K562 (cell line): Measurements from ENCODE around the gene MN1. TPM values are rescaled to one million over a fixed set of nuclear protein-coding genes. Genes with fewer than 3 reads are reported as not detected.

Experiments
- ATAC-seq: fragments of 200-7000 bp; cut with Tn5 transposase; 3 replicates; pipeline ENCODE4 v1.9.1; 2020; ENCODE audit warnings: moderate library complexity
- BruUV-seq: library from RNA; stranded (reverse); fragments of 400-500 nt; replicated peaks from 2 replicates; lab custom pipeline; 2021; lab: Mats Ljungman, UMichigan
- CTCF ChIA-PET: fragments of 300-600 bp; formaldehyde crosslinking; extraction: SDS; loops from one replicate; lab custom pipeline; 2021; ENCODE audit warnings: low intra/inter-chr PET ratio; lab: Yijun Ruan, JAX
- POLR2A ChIA-PET: fragments of 300-600, 350-650 bp; sonication (Branson Sonifier 250); formaldehyde crosslinking; extraction: SDS; loops from one replicate; lab custom pipeline; 2021; ENCODE audit warnings: antibody characterized with exemption, inconsistent platforms; lab: Yijun Ruan, JAX
- DNase-seq, 4 experiments: peaks; one replicate each; pipeline versions ENCODE4 v3.0.0 to v3.0.0-alpha.2; 2011 to 2018; ENCODE audit warnings: low spot score in 3 of 4, mixed read lengths in 3 of 4; ENCODE audit errors: extremely low read depth in 1 of 4
- FAIRE-seq: peaks from 2 replicates; lab custom pipeline; 2011; peaks lifted over from hg19 to GRCh38; lab: Jason Lieb, UNC
- H2AFZ ChIP-seq: 2 replicates; pipeline ENCODE4 v1.6.0; 2011; ENCODE audit warnings: low read depth, low read length, control low read depth, inconsistent platforms
- H3K27ac ChIP-seq: fragments of 200-600 bp; 3 replicates; pipeline ENCODE4 v1.8.0; 2011; ENCODE audit warnings: low read depth, mild to moderate bottlenecking, control low read depth, inconsistent platforms, low read length, moderate library complexity, mixed read lengths; ENCODE audit errors: extremely low read depth
- H3K27me3 ChIP-seq, 2 experiments: fragments of 300-600 bp in 1 of 2; 2 replicates in 1 of 2; 3 replicates in 1 of 2; pipeline versions ENCODE4 v1.6.0 to v1.8.0; 2011; ENCODE audit warnings: inconsistent platforms in 2 of 2, low read length in 2 of 2, mild to moderate bottlenecking in 1 of 2, mixed read lengths in 1 of 2, moderate library complexity in 1 of 2; ENCODE audit not compliant: control insufficient read depth in 2 of 2, insufficient read depth in 2 of 2
- H3K36me3 ChIP-seq: fragments of 300-600 bp; 3 replicates; pipeline ENCODE4 v1.8.0; 2011; ENCODE audit warnings: mild to moderate bottlenecking, low read length, inconsistent platforms; ENCODE audit not compliant: control insufficient read depth, insufficient read depth
- H3K4me1 ChIP-seq, 2 experiments: fragments of 200-600 bp in 1 of 2; replicated peaks in 1 of 2; 2 replicates in 1 of 2; 3 replicates in 1 of 2; pipeline versions ENCODE4 v1.5.1 to v1.8.0; 2011; ENCODE audit warnings: inconsistent platforms in 2 of 2, low read length in 2 of 2, mild to moderate bottlenecking in 1 of 2, mixed read lengths in 1 of 2, moderate library complexity in 1 of 2; ENCODE audit not compliant: control insufficient read depth in 2 of 2, insufficient read depth in 2 of 2
- H3K4me2 ChIP-seq: 2 replicates; pipeline ENCODE4 v1.6.1; 2011; ENCODE audit warnings: low read length, control low read depth, inconsistent platforms, mixed read lengths; ENCODE audit not compliant: insufficient read depth
- H3K4me3 ChIP-seq: fragments of 200-600 bp; sonication (generic), shearing (Covaris generic); 2 replicates; pipeline ENCODE4 v1.5.1; 2016; ENCODE audit warnings: control low read depth, inconsistent platforms
- H3K79me2 ChIP-seq: fragments of 200-600 bp; 3 replicates; pipeline ENCODE4 v1.8.0; 2011; ENCODE audit warnings: low read length, inconsistent platforms; ENCODE audit not compliant: control insufficient read depth, insufficient read depth
- H3K9ac ChIP-seq, 2 experiments: 2 replicates each; pipeline versions ENCODE4 v1.6.0 to v1.6.1; 2011; ENCODE audit warnings: low read depth in 2 of 2, low read length in 2 of 2, control low read depth in 1 of 2, inconsistent platforms in 1 of 2, mild to moderate bottlenecking in 1 of 2, mixed read lengths in 1 of 2; ENCODE audit not compliant: insufficient read depth in 1 of 2
- H3K9me1 ChIP-seq: one replicate; pipeline ENCODE4 v1.6.0; 2011; ENCODE audit warnings: inconsistent platforms, mild to moderate bottlenecking, low read length, moderate library complexity; ENCODE audit not compliant: control insufficient read depth, insufficient read depth
- H3K9me3 ChIP-seq: replicated peaks from 2 replicates; pipeline ENCODE4 v1.5.1; 2011; ENCODE audit warnings: low read depth, low read length, inconsistent platforms; ENCODE audit not compliant: control insufficient read depth, insufficient read depth
- H4K20me1 ChIP-seq: replicated peaks from 2 replicates; pipeline ENCODE4 v1.6.1; 2011; ENCODE audit warnings: low read length, inconsistent platforms, mixed read lengths; ENCODE audit not compliant: control insufficient read depth, insufficient read depth
- BHLHE40 ChIP-seq: IDR thresholded peaks from 2 replicates; pipeline ENCODE4 v1.6.1; 2011; ENCODE audit warnings: low read length, improper control_type of control experiment
- CBX3 ChIP-seq, 2 experiments: IDR thresholded peaks; 1 replicate in 1 of 2; 2 replicates in 1 of 2; pipeline ENCODE4 v1.6.1; 2012; ENCODE audit warnings: inconsistent platforms in 2 of 2, low read length in 2 of 2, borderline replicate concordance in 1 of 2, control low read depth in 1 of 2
- CTCF ChIP-seq, 3 experiments: IDR thresholded peaks in 2 of 3; conservative IDR thresholded peaks in 1 of 3; 2 replicates each; pipeline ENCODE4 v1.5.1; 2011 to 2012; ENCODE audit warnings: low read length in 3 of 3, mild to moderate bottlenecking in 3 of 3, control low read depth in 2 of 3, improper control_type of control experiment in 1 of 3, inconsistent platforms in 1 of 3, low read depth in 1 of 3, mixed read lengths in 1 of 3, moderate library complexity in 1 of 3; ENCODE audit not compliant: insufficient read depth in 2 of 3
- HCFC1 ChIP-seq: IDR thresholded peaks from 2 replicates; pipeline ENCODE4 v1.6.1; 2012; ENCODE audit warnings: low read depth, low read length, improper control_type of control experiment
- JUNB ChIP-seq: fragments of 450-650 bp; formaldehyde crosslinking; conservative IDR thresholded peaks from 2 replicates; pipeline ENCODE4 v1.4.0; 2020; ENCODE audit warnings: mild to moderate bottlenecking
- KLF10 ChIP-seq: fragments of 250-450 bp; sonication (Bioruptor Pico); IDR thresholded peaks from 2 replicates; pipeline ENCODE4 v1.6.1; 2021; ENCODE audit warnings: matching md5 sums
- RAD21 ChIP-seq, 2 experiments: fragments of 250-450 bp in 1 of 2; fragments of 450-650 bp in 1 of 2; sonication (Bioruptor Pico) in 1 of 2; formaldehyde crosslinking in 1 of 2; IDR thresholded peaks in 1 of 2; conservative IDR thresholded peaks in 1 of 2; 2 replicates each; pipeline versions ENCODE4 v1.4.0 to v1.8.0; 2020 to 2022; ENCODE audit warnings: mild to moderate bottlenecking in 2 of 2, moderate library complexity in 1 of 2
- RBM25 ChIP-seq: fragments of 200-400 bp; formaldehyde crosslinking; IDR thresholded peaks from 2 replicates; pipeline ENCODE4 v1.6.1; 2018; ENCODE audit warnings: low read length, low read depth, moderate library complexity; ENCODE audit not compliant: severe bottlenecking
- RCOR1 ChIP-seq, 2 experiments: IDR thresholded peaks; 2 replicates each; pipeline ENCODE4 v1.6.1; 2012; ENCODE audit warnings: low read depth in 2 of 2, low read length in 2 of 2, borderline replicate concordance in 1 of 2, improper control_type of control experiment in 1 of 2
- SMC3 ChIP-seq: conservative IDR thresholded peaks from 2 replicates; pipeline ENCODE4 v1.6.1; 2011; ENCODE audit warnings: low read depth, low read length, improper control_type of control experiment; ENCODE audit not compliant: insufficient read depth
- TEAD4 ChIP-seq, 2 experiments: sonication (generic) in 1 of 2; formaldehyde crosslinking in 1 of 2; IDR thresholded peaks; 2 replicates each; pipeline versions ENCODE4 v1.6.1 to v1.8.0; 2012 to 2022; ENCODE audit warnings: borderline replicate concordance in 1 of 2, inconsistent platforms in 1 of 2, low read length in 1 of 2, mild to moderate bottlenecking in 1 of 2, missing genetic modification reagents in 1 of 2
- ZBTB34 ChIP-seq: fragments of 250-450 bp; sonication (Bioruptor Pico); IDR thresholded peaks from 2 replicates; pipeline ENCODE4 v1.8.0; 2021; ENCODE audit warnings: mild to moderate bottlenecking, moderate library complexity
- ZFP30 ChIP-seq: fragments of 250-450 bp; sonication (Bioruptor Pico); IDR thresholded peaks from 2 replicates; pipeline ENCODE4 v1.8.0; 2022; ENCODE audit warnings: moderate library complexity, mild to moderate bottlenecking, inconsistent platforms, borderline replicate concordance
- ZNF12 ChIP-seq: sonication (generic); formaldehyde crosslinking; IDR thresholded peaks from 2 replicates; pipeline ENCODE4 v1.4.0; 2020; ENCODE audit warnings: mild to moderate bottlenecking, missing genetic modification reagents
- WGBS: fragments of 100-300 bp; shearing (Covaris generic); methylation state at CpG from one replicate; pipeline ENCODE4 v1.1.6; 2016; ENCODE audit warnings: low coverage, mixed read lengths; ENCODE audit not compliant: insufficient coverage; ENCODE audit errors: missing lambda C conversion rate; 5-methylcytosine and 5-hydroxymethylcytosine counted together
- in situ Hi-C: fragments of 300-500 bp; cut with MboI; formaldehyde crosslinking; loops from 4 replicates; pipeline ENCODE4 v1.15.0; 2018; ENCODE audit warnings: inconsistent platforms, mixed read lengths
- intact Hi-C: fragments of 100-400 bp; cut with micrococcal nuclease; formaldehyde crosslinking; loops from 2 replicates; pipeline ENCODE4 v1.14.2; 2022
- polyA plus RNA-seq, 8 experiments: library from polyadenylated mRNA; depleted of rRNA in 4 of 8; stranded (reverse) in 5 of 8; unstranded in 3 of 8; fragments of >200 nt; fragmentation: Nextera tagmentation in 2 of 8; fragmentation: Illumina TruSeq in 1 of 8; extraction: Ambion mirVana in 2 of 8; extraction: Trizol in 1 of 8; gene quantifications; 2 replicates each; pipeline versions ENCODE4 v1.2.1 to v1.2.3, GENCODE V29; 2011 to 2014; ENCODE audit warnings: inconsistent platforms in 1 of 8, missing spikeins in 1 of 8
- total RNA-seq, 7 experiments: library from RNA; depleted of rRNA in 6 of 7; stranded (reverse); fragments of >200 nt in 6 of 7; fragmentation: Illumina TruSeq in 2 of 7; extraction: Trizol in 2 of 7; gene quantifications; 2 replicates each; pipeline versions ENCODE4 v1.2.1 to v1.2.3, GENCODE V29; 2011 to 2021; ENCODE audit warnings: low replicate concordance in 1 of 7
- TF ChIP-seq, protein P1 (sequence below): fragments of 250-450 bp; sonication (Bioruptor Pico); IDR thresholded peaks from 2 replicates; pipeline ENCODE4 v1.5.0; 2021; ENCODE audit warnings: mild to moderate bottlenecking, moderate library complexity

The MN1 gene
- total and polyA plus RNA-seq, 9 of the 15 experiments (the other 6 are each of a cell fraction or from before 2014, with no cell fraction given), result under 0.01 to 0.05 (median 0.03) TPM; not detected in 5

DNA sequence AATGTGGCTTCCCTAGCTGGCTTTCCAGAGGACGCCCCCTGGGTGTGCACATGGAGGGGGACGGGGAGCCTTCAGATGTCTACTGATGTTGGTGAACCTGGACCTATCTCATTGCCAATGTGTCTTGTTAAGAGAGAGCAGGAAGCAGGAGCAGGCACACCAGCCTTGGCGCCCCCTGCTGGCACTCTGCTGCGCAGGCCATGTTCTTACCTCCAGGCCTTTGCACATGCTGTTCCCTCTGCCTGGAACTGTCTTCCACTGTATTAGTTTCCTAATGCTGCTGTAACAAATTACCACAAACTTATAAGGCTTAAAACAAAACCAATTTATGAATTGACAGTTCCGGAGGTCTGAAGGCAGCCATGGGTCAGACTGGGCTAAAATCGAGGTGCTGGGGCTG, 23.6 kb upstream of the MN1 start:
- in situ Hi-C loops, result no loop called here
- ATAC-seq, result peak; percentile 55; the same call in 2 of the 3 replicates
- Histone ChIP-seq H3K9me1 (no peaks in the 10 kb centered on the region), H3K27me3 (no peaks in the 10 kb centered on the region), H4K20me1 (no peaks in the 10 kb centered on the region), H3K9me3 (no peaks in the 10 kb centered on the region), H3K4me2 (no peak overlapping the region), H3K79me2 (no peaks in the 10 kb centered on the region), H3K27ac (no peak overlapping the region), H3K4me3 (no peak overlapping the region), H2AFZ (no peak overlapping the region), H3K9ac (no peak overlapping the region), H3K4me1 (peaks cover 0 to 4% of the 10 kb centered on the region in 2 experiments; a peak in 2 of 5 replicates), H3K36me3 (no peaks in the 10 kb centered on the region)
- no TSS peak for BruUV-seq
- no peak for FAIRE-seq
- POLR2A ChIA-PET, result no interaction called here
- DNase-seq, result peak in 3 of 4 experiments; percentile 30 to 39 (median 37)
- 55% methylated on average over 6 of the region's 6 CpGs for WGBS
- intact Hi-C loops, result no loop called here
- CTCF ChIA-PET, result interaction anchor here (0.6 kb wide), 1 partner anchor 12 kb away, joined by 4 read pairs; no protein-coding TSS in a partner anchor
- TF ChIP-seq RBM25 (peak; percentile 27), JUNB (CRISPR knock-in tag) (no peak), ZFP30 (CRISPR knock-in tag) (no peak), ZBTB34 (CRISPR knock-in tag) (no peak), KLF10 (no peak), HCFC1 (no peak), CBX3 (IDR thresholded peaks at IDR 0.05; ENCODE audit: borderline replicate concordance in 1 of 2, low read length in 2 of 2) (peak in 1 of 2 experiments; percentile 46; a peak in 1 of 3 replicates), SMC3 (peak; percentile 40), TEAD4 (IDR thresholded peaks at IDR 0.05; ENCODE audit: low read length) (no peak), TEAD4 (CRISPR knock-in tag; IDR thresholded peaks at IDR 0.05; ENCODE audit: borderline replicate concordance) (no peak), RAD21 (CRISPR knock-in tag; conservative IDR thresholded peaks at IDR 0.05 in 1 of 2, IDR thresholded peaks at IDR 0.05 in 1 of 2) (peak in 1 of 2 experiments; percentile 45; a peak in 2 of 4 replicates), CTCF (IDR thresholded peaks at IDR 0.05 in 2 of 3, conservative IDR thresholded peaks at IDR 0.05 in 1 of 3; ENCODE audit: insufficient read depth in 2 of 3, low read depth in 1 of 3, low read length in 3 of 3) (peak; percentile 31 to 53 (median 50)), ZNF12 (CRISPR knock-in tag) (peak; percentile 97), BHLHE40 (peak; percentile 41), RCOR1 (IDR thresholded peaks at IDR 0.05; ENCODE audit: borderline replicate concordance in 1 of 2, low read depth in 2 of 2, low read length in 2 of 2) (0 out of 4 replicates have a peak, but pooled peaks of 1 of the 2 experiments have one; percentile 29)
- TF ChIP-seq, protein P1, sequence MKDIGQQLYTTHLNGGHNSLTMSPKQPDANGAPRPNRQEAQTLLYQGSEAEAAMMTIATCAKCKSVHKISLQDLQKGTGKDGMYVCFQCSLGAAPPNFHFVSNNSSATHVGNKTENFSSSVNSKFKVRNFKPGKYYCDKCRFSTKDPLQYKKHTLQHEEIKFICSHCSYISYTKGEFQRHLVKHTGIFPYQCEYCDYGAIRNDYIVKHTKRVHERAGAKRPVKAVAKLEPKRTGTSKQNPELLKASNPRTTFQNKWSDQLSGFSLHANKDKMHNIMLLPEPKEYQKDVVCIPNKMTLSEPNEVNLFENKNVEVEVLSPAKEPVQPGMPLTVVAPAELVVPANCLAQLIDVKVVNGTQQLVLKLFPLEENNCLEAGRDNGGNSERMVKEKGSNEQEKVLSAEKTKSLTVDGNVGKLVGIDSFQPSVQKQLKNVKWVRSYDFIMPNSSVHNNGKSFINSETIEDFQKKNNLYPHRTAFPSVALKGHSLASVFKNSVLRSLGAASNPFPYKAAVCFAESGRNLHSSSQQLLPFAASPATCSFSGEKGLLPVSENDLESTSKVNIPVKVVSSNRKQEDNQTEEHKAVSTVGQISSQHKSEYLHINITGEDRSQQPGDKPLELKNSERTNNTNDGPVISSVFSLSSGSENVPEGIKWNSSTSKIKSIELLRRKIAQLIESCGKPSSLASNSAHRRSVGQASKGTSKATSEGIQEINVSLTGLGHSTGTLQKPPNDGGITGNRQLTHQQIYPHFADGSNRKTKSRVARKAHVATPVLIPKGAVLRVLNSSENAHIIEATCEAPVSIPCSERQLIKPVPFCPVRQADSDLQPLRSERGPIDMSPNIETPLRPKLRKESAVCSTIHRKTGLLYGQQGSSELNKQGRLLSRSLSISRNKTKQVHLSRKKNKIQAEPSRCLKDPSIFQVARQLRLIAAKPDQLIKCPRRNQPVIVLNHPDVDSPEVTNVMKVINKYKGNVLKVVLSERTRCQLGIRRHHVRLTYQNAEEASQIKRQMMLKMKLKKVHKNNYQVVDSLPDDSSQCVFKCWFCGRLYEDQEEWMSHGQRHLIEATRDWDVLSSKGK, result no peak
